ENCODE results near the gene GPATCH2.
"Not testable (repeated sequence)": the region's sequence is repeated elsewhere in the genome, so short reads cannot be mapped to it uniquely, and the experiment has no call there.

Gene GPATCH2

DNA sequence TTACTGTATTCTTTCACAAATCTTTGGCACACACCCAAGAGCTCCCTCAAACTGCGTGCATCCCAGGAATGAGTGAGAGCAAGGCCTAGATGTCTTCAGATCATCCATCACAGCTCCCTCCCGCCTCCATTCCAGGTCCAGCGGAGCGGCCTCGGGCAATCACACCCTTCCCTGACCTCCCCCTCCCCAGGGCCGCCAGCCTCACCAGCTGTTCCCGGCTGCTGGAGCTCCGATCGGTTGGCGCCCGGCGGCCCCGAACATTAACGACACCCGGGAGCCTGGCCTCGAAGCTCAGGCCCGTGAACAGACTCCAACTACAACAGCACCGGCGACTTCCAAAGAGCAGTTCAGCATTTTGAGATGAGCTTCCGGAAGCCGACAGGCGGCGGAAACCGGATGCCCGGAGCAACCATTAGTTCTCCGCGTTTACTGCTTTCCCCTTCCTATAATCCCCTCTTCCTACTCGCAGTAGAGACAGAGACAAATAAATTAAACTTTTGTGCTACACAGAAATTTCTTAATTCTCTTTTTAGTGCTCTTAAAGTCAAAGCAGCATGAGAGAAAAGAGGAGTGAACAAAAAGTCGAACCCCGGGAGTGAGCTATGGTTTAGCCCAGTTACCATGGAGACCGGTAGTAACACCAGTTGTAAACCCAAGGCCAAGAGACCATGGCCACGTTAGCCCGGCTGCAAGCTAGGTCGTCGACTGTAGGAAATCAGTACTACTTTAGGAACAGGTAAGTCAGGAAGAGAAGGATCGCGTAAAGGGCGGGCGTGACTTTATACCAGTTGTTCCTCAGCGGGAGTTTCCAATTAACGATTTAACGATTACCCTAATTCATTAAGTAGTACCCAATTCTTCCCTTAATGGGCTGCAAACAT is at the start of gene GPATCH2, which contains the start of gene SPATA17:
GPATCH2 (minus strand) TSS at position 380 of the 881 bp plus-strand sequence; CDS start at position 261, 119 bp downstream.
SPATA17 (plus strand) TSS at position 634 of the 881 bp plus-strand sequence; CDS start at position 669, 35 bp downstream.
- DNase-seq: peak; percentile 91

DNA sequence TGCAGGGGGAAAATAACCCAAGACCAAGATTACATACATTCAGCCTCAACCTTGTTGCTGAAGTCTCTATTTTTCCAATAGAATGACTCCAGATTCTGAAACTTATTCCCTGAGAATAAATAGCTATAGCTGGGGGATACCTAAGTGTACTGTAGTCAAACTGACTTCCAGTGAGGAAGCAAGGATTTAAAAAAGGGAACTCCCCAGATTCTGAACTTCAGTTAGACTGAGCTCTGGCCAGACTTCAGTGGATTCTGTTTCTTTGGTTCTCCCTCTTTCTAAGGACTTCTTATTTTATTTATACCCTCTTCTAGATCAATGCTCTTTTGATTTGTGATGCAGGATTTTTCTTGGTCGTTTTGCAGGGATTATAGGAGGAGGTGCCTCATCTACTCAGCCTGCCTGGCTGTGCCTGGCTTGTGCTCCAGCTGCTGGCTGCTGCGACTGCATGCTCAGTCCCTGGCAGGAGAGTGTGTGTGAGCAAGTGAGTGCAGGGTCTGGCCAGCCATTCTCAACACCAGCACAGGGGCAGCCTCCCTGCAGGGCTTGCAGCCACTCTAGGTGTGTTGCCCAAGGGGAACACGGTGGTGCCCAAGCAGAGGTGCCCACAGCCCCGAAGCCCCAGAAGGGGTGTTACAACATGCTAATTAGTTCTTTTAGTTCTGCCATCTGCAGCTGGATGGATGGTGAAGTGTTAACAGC is 43.3 kb upstream of the GPATCH2 start:
- peak; percentile 21 for DNase-seq

DNA sequence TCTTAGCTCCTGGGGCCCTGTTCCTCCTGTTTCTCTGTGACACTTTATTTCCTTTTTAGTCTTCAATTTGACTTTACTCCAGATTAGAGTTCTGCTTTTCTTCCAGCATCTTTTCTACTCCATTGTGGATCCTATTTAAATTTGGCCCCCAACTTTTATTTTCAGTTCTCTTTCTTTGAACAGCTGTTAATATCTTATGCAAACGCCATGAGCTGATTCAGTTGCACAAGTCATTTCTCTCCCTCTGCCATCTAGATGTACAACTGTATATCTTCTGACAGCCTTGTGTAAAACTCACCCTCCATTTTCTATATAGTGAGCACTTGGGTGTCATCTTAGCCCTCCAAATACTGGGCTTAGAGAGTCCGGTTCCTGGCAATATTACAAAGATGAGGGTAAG is 42.5 kb upstream of the GPATCH2 start:
- no peak for DNase-seq

DNA sequence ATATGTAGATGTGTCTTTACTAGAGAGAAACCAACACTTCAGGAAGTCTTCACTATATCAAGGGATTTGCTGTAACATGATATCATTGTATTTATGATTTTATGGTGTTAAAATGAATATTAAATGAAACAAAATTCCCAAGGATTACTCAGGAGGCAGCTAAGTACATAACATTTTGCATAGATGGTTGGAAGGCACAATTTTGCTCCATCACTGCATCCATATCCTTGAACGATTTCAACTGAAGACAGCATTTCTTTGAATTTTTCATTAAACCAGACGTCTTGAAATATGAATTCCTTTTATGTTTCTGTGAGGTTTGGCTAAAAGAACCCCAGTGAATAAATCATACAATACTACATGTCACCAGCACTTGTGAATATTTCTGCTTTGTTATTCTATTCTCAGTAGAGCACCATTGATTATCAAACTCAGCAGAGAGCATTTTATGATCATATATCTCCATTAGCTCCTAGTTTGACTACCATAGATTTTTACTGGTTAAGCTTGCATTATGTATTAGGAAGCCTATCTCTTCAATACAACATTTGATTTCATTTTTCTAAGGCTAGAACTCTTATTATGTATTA is 37.6 kb upstream of the GPATCH2 start:
- DNase-seq: no peak

DNA sequence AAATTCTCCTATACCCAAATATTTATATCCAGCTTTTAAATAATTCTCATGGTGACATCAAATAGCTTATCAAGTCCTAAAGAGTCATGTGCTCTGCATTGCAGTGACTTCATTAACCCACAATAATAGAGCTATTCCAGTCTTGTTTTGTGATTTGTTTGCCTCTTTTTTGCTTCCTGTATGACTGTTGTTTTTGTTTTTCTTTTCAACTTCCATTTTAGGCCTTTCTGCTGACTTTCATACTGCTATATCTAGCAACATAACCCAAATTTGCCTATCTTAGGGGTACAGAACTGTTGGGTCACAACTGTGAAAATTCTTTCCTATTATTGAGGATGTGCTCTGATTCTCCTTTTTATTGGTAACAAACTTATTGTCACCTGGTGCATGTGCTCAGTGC is 30.5 kb upstream of the GPATCH2 start:
- no peak for DNase-seq

DNA sequence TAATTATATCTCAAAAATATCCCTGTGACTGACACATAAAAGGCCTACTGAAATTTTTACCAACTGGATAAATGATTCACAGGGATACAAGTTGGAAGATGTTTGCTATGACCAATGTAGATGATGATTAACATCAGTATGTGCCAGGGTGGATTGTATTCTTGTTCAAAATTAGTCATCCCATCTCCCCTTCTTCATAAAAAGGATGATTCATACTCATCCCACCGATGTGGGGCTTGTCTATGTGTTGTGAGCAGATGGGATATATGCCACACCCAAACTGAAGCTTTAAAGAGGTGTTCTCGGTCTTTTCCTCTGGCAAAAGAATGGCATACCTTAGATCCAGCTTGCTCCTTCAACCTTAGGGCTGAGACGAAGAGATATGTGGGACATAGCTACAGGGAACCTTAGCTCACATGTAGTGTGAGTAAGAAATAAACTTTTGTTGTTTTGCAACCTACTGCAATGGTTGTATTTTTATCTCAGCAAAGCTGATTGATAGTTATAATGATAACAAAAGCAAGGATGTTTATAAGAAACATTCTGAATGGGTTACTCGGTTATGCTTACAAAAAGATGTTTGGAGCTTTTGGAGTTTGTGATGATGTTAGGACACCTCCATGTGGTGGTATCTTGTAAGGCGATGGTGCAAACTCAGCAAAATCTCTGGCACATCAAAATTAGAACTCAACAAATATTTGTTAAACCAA is 29.6 kb upstream of the GPATCH2 start:
- DNase-seq: no peak

DNA sequence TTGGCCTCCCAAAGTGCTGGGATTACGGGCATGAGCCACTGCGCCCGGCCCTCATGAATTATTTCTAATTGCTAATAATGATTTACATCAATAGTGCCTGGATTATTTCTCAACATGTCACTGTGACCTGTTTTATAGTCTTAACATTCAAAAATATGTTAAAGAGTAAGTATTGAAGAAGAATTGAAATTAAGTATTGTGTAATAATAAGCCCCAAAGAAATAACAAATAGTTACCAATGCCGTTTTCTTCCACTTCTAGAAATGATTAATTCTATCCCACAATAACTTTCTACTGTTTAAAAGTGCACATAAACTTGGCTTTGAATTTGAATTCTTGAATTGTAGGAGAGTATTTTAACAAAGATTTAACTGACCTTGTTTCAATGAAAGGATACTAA is 19.8 kb upstream of the GPATCH2 start:
- no peak for DNase-seq

DNA sequence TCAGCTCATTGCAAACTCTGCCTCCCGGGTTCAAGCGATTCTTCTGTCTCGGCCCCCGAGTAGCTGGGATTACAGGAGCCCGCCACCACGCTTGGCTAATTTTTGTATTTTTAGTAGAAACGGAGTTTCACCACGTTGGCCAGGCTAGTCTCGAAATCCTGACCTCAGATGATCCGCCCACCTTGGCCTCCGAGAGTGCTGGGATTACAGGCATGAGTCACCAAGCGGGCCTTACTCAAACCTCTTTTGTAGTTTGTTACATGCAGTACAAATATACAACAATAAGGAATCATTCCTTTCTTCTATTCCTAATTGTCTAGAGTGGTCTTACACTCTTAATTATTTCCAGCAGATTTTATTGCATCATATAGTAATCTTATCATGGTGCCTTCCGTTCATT is 16.9 kb upstream of the GPATCH2 start:
- no peak for DNase-seq

DNA sequence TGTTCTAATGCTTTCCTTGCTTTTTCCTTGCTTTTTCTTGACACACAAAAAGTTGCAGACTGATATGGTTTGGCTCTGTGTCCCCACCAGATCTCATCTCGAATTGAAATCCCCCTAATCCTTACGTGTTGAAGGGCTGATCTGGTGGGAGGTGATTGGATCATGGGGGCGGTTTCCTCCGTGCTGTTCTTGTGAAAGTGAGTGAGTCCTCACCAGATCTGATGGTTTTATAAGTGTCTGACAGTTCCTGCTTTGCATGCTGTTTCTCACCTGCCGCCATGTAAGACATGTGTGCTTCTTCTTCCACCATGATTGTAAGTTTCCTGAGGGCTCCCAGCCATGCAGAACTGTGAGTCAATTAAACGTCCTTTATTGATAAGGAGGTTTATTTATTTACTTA is 11.6 kb upstream of the GPATCH2 start:
- no peak for DNase-seq

DNA sequence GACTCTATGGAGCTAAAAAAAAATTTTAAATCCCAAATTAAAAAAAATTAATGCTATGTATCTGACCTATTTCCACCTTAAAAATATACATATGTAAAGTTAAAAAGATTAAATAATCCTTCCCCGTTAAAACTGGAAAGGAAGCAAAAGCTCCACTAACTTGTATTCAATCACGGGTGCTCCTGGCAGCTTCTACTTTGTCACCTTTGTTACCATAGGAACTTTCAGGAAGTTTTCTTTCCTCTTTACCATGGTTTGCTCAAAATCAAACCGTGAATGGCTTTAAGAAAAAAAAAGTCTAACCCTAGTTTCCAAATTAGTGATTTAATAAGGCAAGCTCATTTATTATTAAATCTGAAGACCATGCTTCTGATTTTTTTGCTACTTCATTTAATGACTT is 3.5 kb downstream of the GPATCH2 start:
- DNase-seq: no peak

DNA sequence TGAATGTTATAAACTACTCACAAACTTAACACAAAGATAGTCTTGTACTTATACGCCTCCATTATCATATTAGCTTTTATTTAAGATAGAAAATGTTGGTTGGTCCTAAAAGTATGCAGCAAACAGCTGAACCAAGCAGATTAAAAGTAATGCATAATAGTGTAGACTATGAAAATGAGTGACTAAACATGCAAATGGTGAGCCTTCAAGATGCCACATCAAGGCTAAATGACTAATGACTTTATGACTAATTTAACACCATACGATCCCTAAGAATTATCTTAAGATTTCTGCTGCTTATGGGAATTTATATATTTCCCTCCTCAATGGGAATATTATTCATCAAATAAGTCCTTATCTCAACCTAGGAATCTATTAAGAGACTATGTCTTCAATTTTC is 4.6 kb downstream of the GPATCH2 start:
- no peak for DNase-seq

DNA sequence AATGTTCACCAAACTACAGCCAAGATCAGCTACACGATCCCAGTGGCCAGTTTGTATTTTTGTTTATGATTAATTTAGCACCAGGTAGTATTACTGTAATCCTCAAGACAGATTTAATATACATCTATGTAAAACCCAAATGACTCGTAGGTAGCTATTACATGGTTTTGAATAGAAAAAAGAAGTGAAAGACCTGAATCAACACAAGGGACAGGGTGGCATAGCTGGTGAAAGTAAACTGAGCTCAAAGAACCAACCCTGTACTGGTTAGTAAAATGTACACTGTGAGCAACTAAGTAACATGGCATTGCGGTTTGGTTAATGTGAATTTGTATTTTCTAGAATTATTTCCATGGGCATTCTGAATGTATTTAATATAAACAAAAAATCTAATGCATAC is 8.8 kb downstream of the GPATCH2 start:
- no peak for DNase-seq

DNA sequence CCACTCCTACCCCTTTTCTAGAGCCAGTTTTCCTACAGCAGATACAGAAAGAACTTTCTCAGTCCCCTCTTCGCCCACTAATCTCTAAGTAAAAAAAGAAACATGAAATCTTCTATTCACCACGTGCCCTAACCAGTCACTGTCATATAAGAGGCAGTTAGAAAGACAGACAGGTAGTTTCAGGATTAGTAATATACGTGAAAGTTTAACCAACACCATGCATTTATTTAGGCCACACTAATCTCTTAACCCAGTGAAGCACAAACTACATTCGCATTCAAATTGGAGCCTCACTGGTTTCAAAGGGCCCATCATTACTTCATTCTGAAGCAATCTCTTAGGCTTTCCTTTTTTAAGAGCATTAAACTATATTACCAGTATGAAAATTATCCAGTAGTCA is 10.1 kb downstream of the GPATCH2 start:
- DNase-seq: no peak

DNA sequence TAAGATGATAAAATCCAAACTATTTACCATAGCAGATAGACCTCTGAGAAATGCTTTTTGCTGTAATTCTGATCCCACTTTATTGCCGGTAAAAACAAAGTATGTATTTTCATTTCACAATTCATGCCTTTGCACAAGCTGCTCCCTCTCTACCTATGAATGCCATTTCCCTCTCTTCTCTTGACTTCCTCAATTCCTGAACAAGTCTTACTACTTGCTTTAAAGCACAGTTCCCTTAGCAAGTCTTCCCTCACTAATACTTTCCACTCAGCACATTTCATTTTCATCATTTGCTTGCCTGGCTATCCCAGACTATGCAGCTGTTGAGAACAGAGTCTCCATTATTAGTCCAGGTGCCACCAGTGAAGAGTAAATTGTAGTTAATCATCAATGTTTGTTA is 13.8 kb downstream of the GPATCH2 start:
- DNase-seq: no peak

DNA sequence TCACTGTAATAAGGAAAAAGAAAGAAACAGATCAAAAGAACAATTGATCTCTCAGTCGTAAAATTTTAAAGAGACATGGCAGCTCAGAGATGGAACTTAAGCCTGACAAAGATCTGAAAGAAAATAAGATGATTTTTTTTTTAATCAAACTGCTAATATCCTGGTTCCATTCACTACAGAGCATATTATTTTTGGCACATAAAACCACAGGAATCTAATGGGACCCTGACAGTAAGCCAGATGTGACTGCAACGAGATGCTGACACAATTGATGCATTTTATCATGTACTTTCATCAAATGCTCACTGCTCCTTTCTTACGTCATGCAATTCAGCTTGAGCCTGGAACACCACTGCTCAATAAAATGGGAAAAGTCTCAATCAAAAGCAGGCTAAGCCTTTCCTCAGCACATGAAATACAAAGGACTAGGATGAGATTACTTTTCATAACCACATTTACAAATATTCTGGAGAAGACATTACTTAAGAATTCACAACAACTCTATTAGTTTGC is 16.6 kb downstream of the GPATCH2 start:
- DNase-seq: no peak

DNA sequence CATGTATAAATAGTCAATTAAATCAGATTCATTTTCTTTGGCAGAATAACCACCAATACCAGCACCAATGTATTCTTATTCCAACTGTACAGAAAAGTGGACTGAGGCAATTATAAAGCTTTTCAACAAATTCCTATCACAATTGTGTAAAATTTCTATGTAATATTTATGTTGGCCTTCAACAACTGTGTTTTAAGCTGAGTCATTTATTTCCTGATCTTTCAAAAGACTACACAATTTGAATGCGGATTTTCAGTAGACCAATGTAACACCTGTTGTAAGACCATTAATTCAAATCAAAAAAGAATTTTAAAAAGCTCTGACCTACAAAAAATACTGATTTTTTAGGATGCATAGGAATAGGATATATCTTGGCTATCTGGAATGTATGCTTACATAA is 25.5 kb downstream of the GPATCH2 start:
- no peak for DNase-seq

DNA sequence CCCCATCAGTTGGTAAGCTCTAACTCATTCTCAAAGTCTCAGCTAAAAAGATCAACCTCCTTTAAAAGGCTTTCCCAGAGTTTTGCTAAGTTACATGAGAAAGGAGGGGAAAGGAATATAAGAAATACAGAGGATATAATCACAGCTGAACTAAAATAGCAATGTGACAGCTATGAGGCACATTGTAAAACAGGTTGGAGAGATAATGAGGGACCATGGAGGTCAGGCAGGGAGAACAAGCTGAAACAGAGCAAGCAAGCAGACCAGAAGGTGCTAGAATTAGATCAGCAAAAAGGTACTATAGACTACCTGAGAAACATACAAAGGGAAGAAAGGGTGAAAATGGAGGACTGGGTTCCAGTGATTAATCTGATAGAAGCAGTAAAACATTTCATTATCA is 28.5 kb downstream of the GPATCH2 start:
- DNase-seq: no peak

DNA sequence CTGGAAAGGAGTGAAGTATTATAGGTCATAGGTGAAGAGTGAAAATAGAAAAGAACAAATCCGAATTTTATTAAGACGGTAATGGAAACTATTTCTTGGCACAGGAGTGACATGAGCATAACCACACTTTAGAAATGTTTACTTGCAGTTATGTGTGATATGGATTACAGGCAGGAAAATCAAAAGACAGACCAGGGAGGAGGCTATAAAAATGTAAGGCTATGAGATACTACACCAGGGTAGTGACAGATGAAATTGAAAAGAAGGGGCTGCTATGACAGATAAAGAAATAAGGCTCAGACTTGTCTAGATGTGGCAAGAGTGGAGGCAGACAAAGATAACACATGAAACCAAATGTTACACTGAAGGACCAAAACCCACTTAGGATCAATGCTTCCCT is 31.7 kb downstream of the GPATCH2 start:
- DNase-seq: no peak

DNA sequence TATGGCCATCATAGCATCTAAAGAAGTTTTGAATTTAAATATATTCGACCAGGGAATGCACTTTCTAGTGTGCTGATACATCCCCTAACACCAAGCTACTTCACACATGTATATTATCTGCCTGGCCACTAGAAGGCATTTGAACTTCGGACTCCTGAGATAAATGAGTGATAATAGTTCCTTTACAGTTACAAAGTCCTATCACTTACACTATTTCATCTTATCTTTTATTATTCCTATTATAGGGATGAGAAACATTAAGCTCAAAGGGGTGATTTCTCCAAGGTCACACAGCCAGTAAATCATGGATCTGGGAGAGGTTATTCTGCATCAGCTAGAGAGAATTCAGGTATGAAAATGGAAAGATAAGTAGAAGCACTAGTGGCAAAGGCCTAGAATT is 40.3 kb downstream of the GPATCH2 start:
- no peak for DNase-seq

DNA sequence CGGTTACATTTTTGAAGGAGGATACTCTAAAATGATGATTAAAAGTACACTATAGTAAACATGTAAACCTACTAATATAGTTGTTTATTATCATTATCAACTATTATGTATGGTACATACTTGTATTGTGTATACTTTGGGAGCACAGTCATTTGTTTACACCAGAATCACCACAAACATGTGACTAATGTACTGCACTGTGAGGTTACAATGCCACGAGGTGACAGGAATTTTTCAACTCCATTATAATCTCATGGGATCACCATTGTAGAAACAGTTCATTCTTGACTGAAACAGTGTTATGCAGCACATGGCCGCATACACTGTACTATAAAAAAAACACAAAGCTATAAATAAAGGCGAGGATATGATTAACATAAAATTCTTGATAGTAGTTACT is 44.3 kb downstream of the GPATCH2 start:
- no peak for DNase-seq

DNA sequence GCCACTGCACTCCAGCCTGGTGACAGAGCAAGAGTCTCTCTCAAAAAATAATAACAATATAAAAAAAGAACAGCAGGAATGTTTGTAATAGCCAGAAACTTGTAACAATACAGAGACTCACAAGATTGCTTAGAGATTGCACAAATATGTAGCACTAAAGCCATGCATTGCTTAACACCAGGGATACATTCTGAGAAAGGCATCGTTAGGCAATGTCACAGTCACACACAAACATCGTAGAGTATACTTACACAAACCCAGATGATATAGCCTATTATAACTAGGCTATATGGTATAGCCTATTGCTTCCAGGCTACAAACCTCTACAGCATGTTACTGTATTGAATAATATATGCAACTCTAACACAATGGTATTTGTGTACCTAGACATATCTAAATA is 45.3 kb downstream of the GPATCH2 start:
- DNase-seq: no peak

DNA sequence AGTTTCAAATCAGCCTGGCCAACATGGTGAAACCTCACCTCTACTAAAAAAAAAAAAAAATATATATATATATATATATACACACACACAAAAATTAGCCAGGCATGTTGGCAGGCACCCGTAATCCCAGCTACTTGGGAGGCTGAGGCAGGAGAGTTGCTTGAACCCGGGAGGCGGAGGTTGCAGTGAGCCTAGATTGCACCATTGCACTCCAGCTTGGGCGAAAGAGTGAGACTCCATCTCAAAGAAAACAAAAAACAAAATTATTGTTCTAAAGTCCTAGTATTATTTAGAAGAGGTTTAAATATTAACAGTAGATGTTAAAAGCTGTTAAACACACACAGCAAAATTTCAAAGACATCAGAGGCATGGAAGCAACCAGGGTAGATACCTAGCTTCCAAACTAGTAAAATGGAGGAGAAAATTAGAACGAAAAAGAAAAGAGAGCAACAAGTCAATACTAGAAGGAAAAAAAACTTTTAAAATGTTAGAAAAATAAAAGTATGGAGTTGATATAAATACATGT is 46.5 kb downstream of the GPATCH2 start:
- DNase-seq: not testable (repeated sequence)

DNA sequence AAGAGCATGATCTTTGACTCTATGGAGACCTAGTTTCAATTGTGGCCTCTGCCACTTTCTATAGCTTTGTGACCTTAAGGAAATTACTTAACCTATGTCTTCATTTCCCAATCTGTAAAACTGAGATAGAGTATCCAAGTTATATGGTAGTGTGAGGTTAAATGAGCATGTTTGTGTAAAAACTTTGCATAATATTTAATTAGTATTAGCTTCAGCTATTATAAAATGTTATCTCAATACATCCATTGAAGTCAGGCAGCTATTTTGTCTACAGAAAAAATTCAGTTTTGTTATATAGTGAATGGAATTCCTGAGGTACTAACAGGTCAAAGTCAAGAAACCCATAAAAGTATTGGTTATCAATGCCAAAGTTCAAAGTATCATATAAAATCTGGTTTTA is 53.6 kb downstream of the GPATCH2 start:
- DNase-seq: no peak
